AG04449 (cell line): ENCODE results near the gene TMEM60.

ENCODE experiments used
- CTCF ChIA-PET: fragments of 350-600 bp; formaldehyde crosslinking; extraction: SDS; loops from one replicate; lab custom pipeline; 2021; ENCODE audit warnings: antibody characterized with exemption; lab: Yijun Ruan, JAX
- POLR2A ChIA-PET: fragments of 400-600, 350-600 bp; formaldehyde crosslinking; extraction: SDS; loops from one replicate; lab custom pipeline; 2020; ENCODE audit warnings: antibody characterized with exemption, inconsistent platforms; lab: Yijun Ruan, JAX
- DNase-seq: peaks from one replicate; pipeline ENCODE4 v3.0.0-alpha.2; 2010; ENCODE audit warnings: low read depth, low spot score
- H3K4me3 ChIP-seq: 2 replicates; pipeline ENCODE4 v1.5.1; 2011; ENCODE audit warnings: low read depth, mild to moderate bottlenecking, control low read depth, low read length
- CTCF ChIP-seq: IDR thresholded peaks from one replicate; pipeline ENCODE4 v1.5.1; 2011; ENCODE audit warnings: mild to moderate bottlenecking, moderate library complexity, low read length, control low read depth, inconsistent platforms; ENCODE audit not compliant: insufficient read depth; ENCODE audit errors: missing control alignments

Gene TMEM60

GRCh38 chr7:77827999-77828398 is 29.8 kb upstream of the TMEM60 start:
- CTCF ChIA-PET, result interaction anchor here (1.7 kb wide), 1 partner anchor 13 kb away, joined by 3 read pairs; no protein-coding TSS in a partner anchor

GRCh38 chr7:77826300-77826699 is 28.1 kb upstream of the TMEM60 start:
- ChIA-PET POLR2A (no interaction called here), CTCF (no interaction called here)
- TF ChIP-seq CTCF, result no peak
- no peak overlapping the region for H3K4me3 ChIP-seq
- no peak for DNase-seq

More at GRCh38 chr7:77827999-77828398, 29.8 kb upstream of the TMEM60 start:
- POLR2A ChIA-PET, result no interaction called here
- DNase-seq, result no peak
- TF ChIP-seq CTCF, result no peak
- H3K4me3 ChIP-seq, result no peak overlapping the region

- DNase-seq, result no peak
- CTCF ChIA-PET, result interaction anchor here (1.6 kb wide), 1 partner anchor 12 kb away, joined by 3 read pairs; no protein-coding TSS in a partner anchor
- no peak overlapping the region for H3K4me3 ChIP-seq
- no peak for TF ChIP-seq CTCF
- POLR2A ChIA-PET, result no interaction called here
Measured at GRCh38 chr7:77825131-77825530, 26.9 kb upstream of the TMEM60 start.

DNA sequence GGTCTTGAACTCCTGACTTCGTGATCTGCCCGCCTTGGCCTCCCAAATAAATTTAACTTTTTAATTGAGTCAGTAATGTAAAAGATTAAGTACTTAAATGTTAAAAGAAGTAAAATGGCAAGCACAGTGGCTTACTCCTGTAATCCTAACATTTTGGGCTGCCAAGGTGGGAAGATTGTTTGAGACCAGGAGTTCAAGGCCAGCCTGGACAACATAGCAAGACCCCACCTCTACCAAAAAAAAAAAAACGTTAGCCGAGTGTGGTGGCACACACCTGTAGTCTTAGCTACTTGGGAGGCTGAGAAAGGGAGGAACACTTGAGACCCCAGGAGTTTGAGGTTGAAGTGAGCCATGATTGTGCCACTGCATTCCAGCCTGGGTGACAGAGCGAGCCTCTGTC is 26.4 kb upstream of the TMEM60 start:
- TF ChIP-seq CTCF, result no peak
- POLR2A ChIA-PET, result no interaction called here
- DNase-seq, result no peak
- H3K4me3 ChIP-seq, result no peak overlapping the region
- CTCF ChIA-PET, result interaction anchor here (1.6 kb wide), 2 partner anchors 11 to 173 kb away, joined by 3 to 8 read pairs; no protein-coding TSS in a partner anchor

DNA sequence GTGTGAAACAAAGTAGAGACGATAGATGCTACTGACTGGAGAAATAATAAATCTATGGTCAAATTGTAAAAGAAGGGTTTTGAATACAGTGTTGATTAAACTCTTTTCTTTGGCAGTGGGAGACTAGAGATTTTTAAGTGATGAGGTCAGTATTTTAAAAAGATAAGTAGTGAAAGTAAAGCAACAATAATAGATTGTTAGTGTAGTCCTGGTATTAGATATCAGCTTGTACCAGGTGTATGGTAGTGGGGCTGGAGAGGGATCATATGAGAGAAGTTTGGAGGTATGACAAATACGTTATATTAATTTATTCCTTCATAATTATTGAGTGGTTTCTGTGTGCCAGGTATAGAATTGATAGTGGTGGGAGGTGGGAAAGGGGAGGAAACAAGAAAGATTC is 25.6 kb upstream of the TMEM60 start:
- POLR2A ChIA-PET, result no interaction called here
- CTCF ChIA-PET, result interaction anchor here (1.6 kb wide), 2 partner anchors 10 to 173 kb away, joined by 3 to 8 read pairs; no protein-coding TSS in a partner anchor
- no peak for TF ChIP-seq CTCF
- no peak overlapping the region for H3K4me3 ChIP-seq
- no peak for DNase-seq

DNA sequence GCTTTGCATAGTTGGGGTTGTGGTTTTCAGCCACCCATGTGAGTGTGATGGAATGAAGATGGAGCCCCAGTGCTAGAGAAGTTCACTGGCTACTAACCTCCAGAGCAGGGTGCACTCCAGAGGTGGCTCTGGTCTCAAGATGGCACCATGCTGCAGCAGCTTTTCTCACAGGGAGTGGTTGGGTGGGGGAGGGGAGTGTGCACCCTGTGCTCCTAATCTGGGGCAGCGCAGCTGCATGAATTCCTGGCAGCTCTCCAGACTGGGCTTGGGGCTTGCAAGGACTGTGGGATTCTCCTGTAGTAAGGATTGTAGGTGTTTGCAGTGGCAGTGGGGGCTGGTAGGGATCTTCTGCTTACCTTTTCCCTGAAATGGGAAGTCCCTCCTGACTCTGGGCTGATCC is 24.0 kb upstream of the TMEM60 start:
- no peak for DNase-seq
- ChIA-PET POLR2A (no interaction called here), CTCF (no interaction called here)
- no peak for TF ChIP-seq CTCF
- H3K4me3 ChIP-seq, result no peak overlapping the region
